K562 (cell line): Measurements from ENCODE around the gene CFDP1. TPM values are rescaled to one million over a fixed set of nuclear protein-coding genes. Genes with fewer than 3 reads are reported as not detected.
A peak's percentile ranks its signal among the peaks of the same experiment; 100 is the strongest.

ENCODE experiments used
- CC2D1A ChIP-seq: fragments of 450-650 bp; IDR thresholded peaks from 2 replicates; pipeline ENCODE4 v1.6.1; 2017; ENCODE audit warnings: mild to moderate bottlenecking
- ESRRB ChIP-seq: fragments of 250-450 bp; sonication (Bioruptor Pico); IDR thresholded peaks from 2 replicates; pipeline ENCODE4 v1.5.0; 2020; ENCODE audit warnings: mild to moderate bottlenecking, moderate library complexity, borderline replicate concordance
- GATAD2B ChIP-seq: fragments of 450-650 bp; IDR thresholded peaks from 2 replicates; pipeline ENCODE4 v1.6.1; 2017; ENCODE audit warnings: mild to moderate bottlenecking, borderline replicate concordance
- IRF9 ChIP-seq: fragments of 450-650 bp; IDR thresholded peaks from 2 replicates; pipeline ENCODE4 v1.6.1; 2016; ENCODE audit warnings: missing biosample characterization, missing genetic modification characterization
- KLF1 ChIP-seq: fragments of 450-650 bp; IDR thresholded peaks from 2 replicates; pipeline ENCODE4 v1.6.1; 2016; ENCODE audit warnings: missing genetic modification characterization, missing compliant biosample characterization
- REST ChIP-seq, 2 experiments: fragments of 450-650 bp; formaldehyde crosslinking in 1 of 2; IDR thresholded peaks; 2 replicates each; pipeline versions ENCODE4 v1.4.0 to v1.6.1; 2014 to 2020; ENCODE audit warnings: mild to moderate bottlenecking in 2 of 2, borderline replicate concordance in 1 of 2, low read depth in 1 of 2
- RFX1 ChIP-seq: fragments of 450-650 bp; IDR thresholded peaks from 2 replicates; pipeline ENCODE4 v1.6.1; 2016; ENCODE audit warnings: mild to moderate bottlenecking, moderate library complexity
- SNAPC5 ChIP-seq: fragments of 250-450 bp; sonication (Bioruptor Pico); IDR thresholded peaks from 2 replicates; pipeline ENCODE4 v1.8.0; 2021; ENCODE audit warnings: moderate library complexity, mild to moderate bottlenecking, inconsistent platforms
- THRA ChIP-seq: fragments of 450-650 bp; IDR thresholded peaks from 2 replicates; pipeline ENCODE4 v1.6.1; 2017; ENCODE audit warnings: mild to moderate bottlenecking, moderate library complexity
- ZNF12 ChIP-seq: sonication (generic); formaldehyde crosslinking; IDR thresholded peaks from 2 replicates; pipeline ENCODE4 v1.4.0; 2020; ENCODE audit warnings: mild to moderate bottlenecking, missing genetic modification reagents
- polyA plus RNA-seq, 8 experiments: library from polyadenylated mRNA; depleted of rRNA in 4 of 8; stranded (reverse) in 5 of 8; unstranded in 3 of 8; fragments of >200 nt; fragmentation: Nextera tagmentation in 2 of 8; fragmentation: Illumina TruSeq in 1 of 8; extraction: Ambion mirVana in 2 of 8; extraction: Trizol in 1 of 8; gene quantifications; 2 replicates each; pipeline versions ENCODE4 v1.2.1 to v1.2.3, GENCODE V29; 2011 to 2014; ENCODE audit warnings: inconsistent platforms in 1 of 8, missing spikeins in 1 of 8
- total RNA-seq, 7 experiments: library from RNA; depleted of rRNA in 6 of 7; stranded (reverse); fragments of >200 nt in 6 of 7; fragmentation: Illumina TruSeq in 2 of 7; extraction: Trizol in 2 of 7; gene quantifications; 2 replicates each; pipeline versions ENCODE4 v1.2.1 to v1.2.3, GENCODE V29; 2011 to 2021; ENCODE audit warnings: low replicate concordance in 1 of 7

CFDP1 gene
- total and polyA plus RNA-seq, 9 of the 15 experiments (the other 6 are each of a cell fraction or from before 2014, with no cell fraction given): 31.5 to 78.4 (median 61.7) TPM

- TF ChIP-seq IRF9 (tag) (0 out of 2 replicates have a peak, but pooled peaks have one; percentile 14), REST (IDR thresholded peaks at IDR 0.05; ENCODE audit: borderline replicate concordance) (0 out of 2 replicates have a peak, but pooled peaks have one; percentile 2), REST (CRISPR knock-in tag; IDR thresholded peaks at IDR 0.05; ENCODE audit: low read depth) (no peak), GATAD2B (no peak), THRA (no peak), ZNF12 (no peak), RFX1 (peak; percentile 47), ESRRB (CRISPR knock-in tag) (no peak), SNAPC5 (no peak), KLF1 (tag) (no peak), CC2D1A (no peak)
These were observed 127.8 kb downstream of the CFDP1 start (continued) for GRCh38 chr16:75305364-75306098.
